ENCODE measurements around the gene KCNJ12.
"Not testable (repeated sequence)": the region's sequence is repeated elsewhere in the genome, so short reads cannot be mapped to it uniquely, and the experiment has no call there.

KCNJ12 gene

GRCh38 chr17:21376081-21376758 is at the start of gene KCNJ12:
TSS of gene KCNJ12 (plus strand) at chr17:21376357. CDS start at chr17:21415343, 38,986 bp downstream.
- DNase-seq = no peak

GRCh38 chr17:21327921-21328320 is 48.2 kb upstream of the KCNJ12 start:
- not testable (repeated sequence) for DNase-seq

- DNase-seq = not testable (repeated sequence)
Observed at GRCh38 chr17:21328778-21329177, 47.4 kb upstream of the KCNJ12 start.

GRCh38 chr17:21330436-21331160 is 45.6 kb upstream of the KCNJ12 start:
- DNase-seq = no peak

- DNase-seq = not testable (repeated sequence)
Observed at GRCh38 chr17:21336541-21337294, 39.4 kb upstream of the KCNJ12 start.

- DNase-seq = not testable (repeated sequence)
Observed at GRCh38 chr17:21337981-21338625, 38.1 kb upstream of the KCNJ12 start.

GRCh38 chr17:21339011-21339410 is 37.1 kb upstream of the KCNJ12 start:
- no peak for DNase-seq

- DNase-seq = not testable (repeated sequence)
Observed at GRCh38 chr17:21339571-21339970, 36.6 kb upstream of the KCNJ12 start.

- DNase-seq = not testable (repeated sequence)
Observed at GRCh38 chr17:21340407-21340806, 35.8 kb upstream of the KCNJ12 start.

GRCh38 chr17:21341279-21341678 is 34.9 kb upstream of the KCNJ12 start:
- DNase-seq = not testable (repeated sequence)

- DNase-seq = not testable (repeated sequence)
Observed at GRCh38 chr17:21341925-21342540, 34.1 kb upstream of the KCNJ12 start.

- not testable (repeated sequence) for DNase-seq
Observed at GRCh38 chr17:21343061-21343949, 32.9 kb upstream of the KCNJ12 start.

- not testable (repeated sequence) for DNase-seq
Observed at GRCh38 chr17:21344801-21345200, 31.4 kb upstream of the KCNJ12 start.

GRCh38 chr17:21345236-21345635 is 30.9 kb upstream of the KCNJ12 start:
- no peak for DNase-seq

- not testable (repeated sequence) for DNase-seq
Observed at GRCh38 chr17:21346107-21346506, 30.1 kb upstream of the KCNJ12 start.

- DNase-seq = not testable (repeated sequence)
Observed at GRCh38 chr17:21346651-21347250, 29.4 kb upstream of the KCNJ12 start.

- DNase-seq = not testable (repeated sequence)
Observed at GRCh38 chr17:21347660-21348059, 28.5 kb upstream of the KCNJ12 start.

GRCh38 chr17:21348081-21348925 is 27.9 kb upstream of the KCNJ12 start:
- DNase-seq = not testable (repeated sequence)

- DNase-seq = not testable (repeated sequence)
Observed at GRCh38 chr17:21348926-21349261, 27.3 kb upstream of the KCNJ12 start.
